BJ (cell line): ENCODE measurements around the gene LGI2. TPM values are rescaled to one million over a fixed set of nuclear protein-coding genes. Genes with fewer than 3 reads are reported as not detected.
A peak's percentile ranks its signal among the peaks of the same experiment; 100 is the strongest.

Source experiments
- CTCF ChIA-PET: fragments of 350-600 bp; formaldehyde crosslinking; extraction: SDS; loops from one replicate; lab custom pipeline; 2021; ENCODE audit warnings: antibody characterized with exemption, inconsistent platforms; lab: Yijun Ruan, JAX
- POLR2A ChIA-PET: fragments of 300-600 bp; sonication (Branson Sonifier 250); formaldehyde crosslinking; extraction: SDS; loops from one replicate; lab custom pipeline; 2021; ENCODE audit warnings: antibody characterized with exemption; lab: Charles Lee
- DNase-seq: peaks from one replicate; pipeline ENCODE4 v3.0.0-alpha.2; 2011; ENCODE audit warnings: low read depth
- H3K27me3 ChIP-seq: 2 replicates; pipeline ENCODE4 v1.6.0; 2011; ENCODE audit warnings: low read length; ENCODE audit not compliant: control insufficient read depth, insufficient read depth
- H3K36me3 ChIP-seq: 2 replicates; pipeline ENCODE4 v1.5.1; 2011; ENCODE audit warnings: low read length; ENCODE audit not compliant: control insufficient read depth, insufficient read depth
- H3K4me3 ChIP-seq: 2 replicates; pipeline ENCODE4 v1.5.1; 2011; ENCODE audit warnings: low read depth, mild to moderate bottlenecking, control low read depth, low read length
- polyA plus RNA-seq: library from polyadenylated mRNA; depleted of rRNA; stranded (reverse); fragments of >200 nt; gene quantifications from 2 replicates; pipeline ENCODE4 v1.2.3, GENCODE V29; 2011
- TF ChIP-seq, protein P1 (sequence below): IDR thresholded peaks from 2 replicates; pipeline ENCODE4 v1.5.1; 2011; ENCODE audit warnings: low read depth, mild to moderate bottlenecking, control low read depth, inconsistent platforms, low read length, moderate library complexity; ENCODE audit not compliant: insufficient read depth

The LGI2 gene
- polyA plus RNA-seq, 1 experiment = 0.01 TPM

- TF ChIP-seq, protein P1, sequence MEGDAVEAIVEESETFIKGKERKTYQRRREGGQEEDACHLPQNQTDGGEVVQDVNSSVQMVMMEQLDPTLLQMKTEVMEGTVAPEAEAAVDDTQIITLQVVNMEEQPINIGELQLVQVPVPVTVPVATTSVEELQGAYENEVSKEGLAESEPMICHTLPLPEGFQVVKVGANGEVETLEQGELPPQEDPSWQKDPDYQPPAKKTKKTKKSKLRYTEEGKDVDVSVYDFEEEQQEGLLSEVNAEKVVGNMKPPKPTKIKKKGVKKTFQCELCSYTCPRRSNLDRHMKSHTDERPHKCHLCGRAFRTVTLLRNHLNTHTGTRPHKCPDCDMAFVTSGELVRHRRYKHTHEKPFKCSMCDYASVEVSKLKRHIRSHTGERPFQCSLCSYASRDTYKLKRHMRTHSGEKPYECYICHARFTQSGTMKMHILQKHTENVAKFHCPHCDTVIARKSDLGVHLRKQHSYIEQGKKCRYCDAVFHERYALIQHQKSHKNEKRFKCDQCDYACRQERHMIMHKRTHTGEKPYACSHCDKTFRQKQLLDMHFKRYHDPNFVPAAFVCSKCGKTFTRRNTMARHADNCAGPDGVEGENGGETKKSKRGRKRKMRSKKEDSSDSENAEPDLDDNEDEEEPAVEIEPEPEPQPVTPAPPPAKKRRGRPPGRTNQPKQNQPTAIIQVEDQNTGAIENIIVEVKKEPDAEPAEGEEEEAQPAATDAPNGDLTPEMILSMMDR = no peak
- Histone ChIP-seq H3K4me3 (no peak overlapping the region), H3K27me3 (peaks cover 8% of the 10 kb centered on the region), H3K36me3 (no peaks in the 10 kb centered on the region)
- ChIA-PET POLR2A (interaction anchor here (0.6 kb wide), 2 partner anchors 57 to 813 kb away, joined by 3 to 4 read pairs; no protein-coding TSS in a partner anchor), CTCF (interaction anchor here (0.7 to 1.7 kb wide), 4 partner anchors 15 to 500 kb away, joined by 3 to 6 read pairs (median 4); no protein-coding TSS in a partner anchor)
- peak; percentile 27 for DNase-seq
Measured at GRCh38 chr4:24973404-24973746, 57.4 kb downstream of the LGI2 start.

DNA sequence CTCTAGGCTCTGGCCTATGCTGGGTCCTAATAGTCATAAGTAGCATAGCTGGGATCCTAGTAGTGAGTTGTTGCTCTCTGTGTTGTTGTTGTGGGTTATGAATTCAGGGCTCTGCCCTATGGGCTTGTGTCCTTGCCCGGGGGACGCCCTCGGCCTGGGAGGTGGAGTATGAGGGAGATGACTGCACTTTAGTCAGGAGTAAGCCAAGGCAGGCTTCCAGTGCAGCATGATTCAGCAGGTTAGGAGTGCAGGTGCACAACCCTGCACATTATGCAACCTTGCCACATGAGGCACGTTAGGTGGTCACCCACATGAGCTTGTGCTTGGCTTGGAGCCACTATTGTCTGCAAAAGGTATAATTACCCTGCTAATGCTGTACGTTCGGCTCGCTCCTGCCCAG lies 59.6 kb downstream of the LGI2 start:
- no peak overlapping the region for H3K4me3 ChIP-seq
- H3K27me3 ChIP-seq = peaks cover 3% of the 10 kb centered on the region
- no peaks in the 10 kb centered on the region for H3K36me3 ChIP-seq
- TF ChIP-seq, protein P1 = no peak
- CTCF ChIA-PET = interaction anchor here (1.5 kb wide), 1 partner anchor 9 kb away, joined by 4 read pairs; no protein-coding TSS in a partner anchor
- no peak for DNase-seq
- POLR2A ChIA-PET = no interaction called here

DNA sequence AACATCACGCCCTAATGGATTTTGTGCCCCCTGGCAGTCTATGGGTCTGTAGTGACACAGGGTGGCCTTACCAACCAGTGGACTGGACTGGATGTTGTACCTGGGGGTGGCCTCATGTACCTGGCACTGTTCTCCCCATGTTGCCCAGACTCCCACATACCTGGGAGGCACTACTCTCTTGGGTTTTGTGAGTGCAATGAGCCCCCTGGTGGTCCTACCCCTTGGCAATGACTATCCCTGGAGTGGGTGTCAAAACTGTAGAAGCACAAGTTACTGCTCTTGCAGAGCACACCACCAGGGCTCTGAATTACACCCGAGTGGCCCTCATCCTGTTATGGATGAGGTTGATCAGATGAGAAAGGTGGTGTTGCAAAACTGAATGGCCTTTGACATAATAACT lies 60.1 kb downstream of the LGI2 start:
- TF ChIP-seq, protein P1 = no peak
- H3K36me3 ChIP-seq = no peaks in the 10 kb centered on the region
- peaks cover 2% of the 10 kb centered on the region; the same call in 1 of the 2 replicates for H3K27me3 ChIP-seq
- ChIA-PET POLR2A (no interaction called here), CTCF (no interaction called here)
- no peak for DNase-seq
- no peak overlapping the region for H3K4me3 ChIP-seq

- Histone ChIP-seq H3K27me3 (no peaks in the 10 kb centered on the region), H3K36me3 (no peaks in the 10 kb centered on the region), H3K4me3 (no peak overlapping the region)
- TF ChIP-seq, protein P1 = no peak
- no peak for DNase-seq
- ChIA-PET CTCF (interaction anchor here (1.6 kb wide), 1 partner anchor 10 kb away, joined by 6 read pairs; no protein-coding TSS in a partner anchor), POLR2A (no interaction called here)
Measured at GRCh38 chr4:24970191-24970590, 60.6 kb downstream of the LGI2 start.

DNA sequence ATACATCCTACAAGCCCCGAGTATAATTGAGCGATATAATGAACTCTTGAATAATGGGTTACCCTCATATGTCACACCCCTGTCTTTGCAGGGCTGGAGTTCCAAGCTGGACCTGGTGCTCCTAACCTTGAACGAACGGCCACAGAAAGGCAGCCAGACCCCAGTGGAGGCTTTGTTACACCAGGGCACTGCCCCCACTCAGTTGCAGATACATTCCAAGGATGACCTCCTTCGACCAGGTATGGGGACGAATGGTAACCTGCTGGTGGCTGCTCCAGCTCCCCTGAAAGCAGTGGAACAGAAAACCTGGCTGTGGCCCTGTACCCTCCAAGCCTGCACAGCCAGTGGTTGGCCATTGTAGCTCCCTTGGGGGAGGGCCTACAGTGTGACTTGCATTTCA lies 61.3 kb downstream of the LGI2 start:
- no peak for DNase-seq
- Histone ChIP-seq H3K36me3 (no peaks in the 10 kb centered on the region), H3K4me3 (no peak overlapping the region), H3K27me3 (no peaks in the 10 kb centered on the region)
- CTCF ChIA-PET = interaction anchor here (1.6 kb wide), 1 partner anchor 11 kb away, joined by 6 read pairs; no protein-coding TSS in a partner anchor
- TF ChIP-seq, protein P1 = no peak
- POLR2A ChIA-PET = no interaction called here
